Colonic mucosa (tissue), 4 donors: Measurements from ENCODE around the gene PGAP6. TPM values are rescaled to one million over a fixed set of nuclear protein-coding genes. Genes with fewer than 3 reads are reported as not detected.
"Not testable (repeated sequence)": the region's sequence is repeated elsewhere in the genome, so short reads cannot be mapped to it uniquely, and the experiment has no call there.

Experiments
- DNase-seq: peaks from one replicate; pipeline ENCODE4 v3.0.0-alpha.2; 2020
- H3K27ac ChIP-seq: fragments of 200-600 bp; one replicate; pipeline ENCODE4 v1.8.0; 2021
- H3K27me3 ChIP-seq: fragments of 200-600 bp; one replicate; pipeline ENCODE4 v1.8.0; 2021
- H3K36me3 ChIP-seq: fragments of 200-600 bp; one replicate; pipeline ENCODE4 v1.8.0; 2021
- H3K4me1 ChIP-seq: fragments of 200-600 bp; one replicate; pipeline ENCODE4 v1.8.0; 2021; ENCODE audit warnings: mild to moderate bottlenecking
- H3K4me3 ChIP-seq: fragments of 200-600 bp; one replicate; pipeline ENCODE4 v1.8.0; 2021
- H3K9ac ChIP-seq, 2 donors: one replicate each; pipeline ENCODE4 v1.7.0; 2013; ENCODE audit warnings: control low read depth in 2 of 2, low read depth in 2 of 2, low read length in 2 of 2
- H3K9me3 ChIP-seq: fragments of 200-600 bp; one replicate; pipeline ENCODE4 v1.8.0; 2021
- CTCF ChIP-seq: fragments of 200-600 bp; IDR thresholded peaks from one replicate; pipeline ENCODE4 v1.8.0; 2022; ENCODE audit warnings: antibody characterized with exemption, mild to moderate bottlenecking
- intact Hi-C: fragments of 100-400 bp; cut with DNase I; formaldehyde crosslinking; loops from one replicate; pipeline ENCODE4 v1.14.1; 2022
- total RNA-seq, 2 donors: library from RNA; stranded (reverse); fragmentation: NEBNext Ultra II Directional in 1 of 2; extraction: Animal tissue kit (Norgen Biotek cat#: 25700) in 1 of 2; gene quantifications; one replicate each; pipeline ENCODE4 v1.2.1, GENCODE V29; 2021
- donor health status: healthy.
- donor health status: DM: no; HTN: no; CAD: no.
- donor health status: DM: no; HTN: no; CAD: no.

The PGAP6 gene
- total RNA-seq, 2 donors from 2014 or later = 99.6 to 102 TPM

- Histone ChIP-seq H3K9ac (peak overlapping the region in 1 of 2 donors; percentile 83), H3K9me3 (no peaks in the 10 kb centered on the region), H3K4me1 (no peaks in the 10 kb centered on the region), H3K27ac (peak overlapping the region; percentile 89), H3K4me3 (peak overlapping the region; percentile 69), H3K36me3 (no peaks in the 10 kb centered on the region), H3K27me3 (no peaks in the 10 kb centered on the region)
- intact Hi-C loops = no loop called here
- TF ChIP-seq CTCF = no peak
- DNase-seq = no peak
Measured at GRCh38 chr16:425740-426114, 43.9 kb upstream of the PGAP6 start.

- Histone ChIP-seq H3K27ac (peak within 1 kb of the TSS; percentile 89), H3K4me1 (no peaks in the 10 kb centered on the region), H3K4me3 (peak within 1 kb of the TSS; percentile 69), H3K36me3 (no peaks in the 10 kb centered on the region), H3K9me3 (no peaks in the 10 kb centered on the region), H3K9ac (peak within 1 kb of the TSS; percentile 51 to 83), H3K27me3 (no peaks in the 10 kb centered on the region)
- TF ChIP-seq CTCF = no peak
- DNase-seq = peak; percentile 85
- intact Hi-C loops = no loop called here
Measured at GRCh38 chr16:425082-425718, 43.4 kb upstream of the PGAP6 start, which contains the start of gene RAB11FIP3. RAB11FIP3 (plus strand) TSS chr16:425649; CDS start chr16:426007, 358 bp downstream.

GRCh38 chr16:424623-425081 is 42.9 kb upstream of the PGAP6 start:
- peak; percentile 41 for DNase-seq
- Histone ChIP-seq H3K27me3 (no peaks in the 10 kb centered on the region), H3K4me3 (peak overlapping the region; percentile 69), H3K9ac (peak overlapping the region; percentile 27 to 71), H3K4me1 (no peaks in the 10 kb centered on the region), H3K27ac (peak overlapping the region; percentile 89), H3K9me3 (no peaks in the 10 kb centered on the region), H3K36me3 (no peaks in the 10 kb centered on the region)
- intact Hi-C loops = no loop called here
- no peak for TF ChIP-seq CTCF

- H3K27me3 ChIP-seq = no peaks in the 10 kb centered on the region
- peak; percentile 58 for DNase-seq
- H3K9ac ChIP-seq = peak overlapping the region in 1 of 2 donors; percentile 71
- no peak for TF ChIP-seq CTCF
- H3K4me3 ChIP-seq = no peak overlapping the region
- no peaks in the 10 kb centered on the region for H3K36me3 ChIP-seq
- peak overlapping the region; percentile 89 for H3K27ac ChIP-seq
- no peaks in the 10 kb centered on the region for H3K4me1 ChIP-seq
- no peaks in the 10 kb centered on the region for H3K9me3 ChIP-seq
- intact Hi-C loops = no loop called here
Measured at GRCh38 chr16:424033-424622, 42.4 kb upstream of the PGAP6 start.

- H3K9me3 ChIP-seq, H3K4me3 ChIP-seq, H3K9ac ChIP-seq, H3K4me1 ChIP-seq, DNase-seq, H3K27me3 ChIP-seq, H3K27ac ChIP-seq, intact Hi-C loops, H3K36me3 ChIP-seq: not testable (repeated sequence)
Measured at GRCh38 chr16:422179-422578, 40.4 kb upstream of the PGAP6 start.

- H3K4me3 ChIP-seq, H3K27ac ChIP-seq, H3K27me3 ChIP-seq, intact Hi-C loops, H3K9ac ChIP-seq, H3K36me3 ChIP-seq, DNase-seq, H3K9me3 ChIP-seq, H3K4me1 ChIP-seq: not testable (repeated sequence)
Measured at GRCh38 chr16:415170-415498, 33.4 kb upstream of the PGAP6 start.
